Colonic mucosa (tissue), 4 donors: Measurements from ENCODE around the gene TXN2. TPM values are rescaled to one million over a fixed set of nuclear protein-coding genes. Genes with fewer than 3 reads are reported as not detected.

Source experiments
- DNase-seq: peaks from one replicate; pipeline ENCODE4 v3.0.0-alpha.2; 2020
- H3K27ac ChIP-seq: fragments of 200-600 bp; one replicate; pipeline ENCODE4 v1.8.0; 2021
- H3K27me3 ChIP-seq: fragments of 200-600 bp; one replicate; pipeline ENCODE4 v1.8.0; 2021
- H3K36me3 ChIP-seq: fragments of 200-600 bp; one replicate; pipeline ENCODE4 v1.8.0; 2021
- H3K4me1 ChIP-seq: fragments of 200-600 bp; one replicate; pipeline ENCODE4 v1.8.0; 2021; ENCODE audit warnings: mild to moderate bottlenecking
- H3K4me3 ChIP-seq: fragments of 200-600 bp; one replicate; pipeline ENCODE4 v1.8.0; 2021
- H3K9ac ChIP-seq, 2 donors: one replicate each; pipeline ENCODE4 v1.7.0; 2013; ENCODE audit warnings: control low read depth in 2 of 2, low read depth in 2 of 2, low read length in 2 of 2
- H3K9me3 ChIP-seq: fragments of 200-600 bp; one replicate; pipeline ENCODE4 v1.8.0; 2021
- intact Hi-C: fragments of 100-400 bp; cut with DNase I; formaldehyde crosslinking; loops from one replicate; pipeline ENCODE4 v1.14.1; 2022
- total RNA-seq, 2 donors: library from RNA; stranded (reverse); fragmentation: NEBNext Ultra II Directional in 1 of 2; extraction: Animal tissue kit (Norgen Biotek cat#: 25700) in 1 of 2; gene quantifications; one replicate each; pipeline ENCODE4 v1.2.1, GENCODE V29; 2021
- TF ChIP-seq, protein P1 (sequence below): fragments of 200-600 bp; IDR thresholded peaks from one replicate; pipeline ENCODE4 v1.8.0; 2022; ENCODE audit warnings: antibody characterized with exemption, mild to moderate bottlenecking
- donor health status: healthy.
- donor health status: DM: no; HTN: no; CAD: no.
- donor health status: DM: no; HTN: no; CAD: no.

TXN2 gene
- total RNA-seq, 2 donors from 2014 or later = 101 to 142 TPM

DNA sequence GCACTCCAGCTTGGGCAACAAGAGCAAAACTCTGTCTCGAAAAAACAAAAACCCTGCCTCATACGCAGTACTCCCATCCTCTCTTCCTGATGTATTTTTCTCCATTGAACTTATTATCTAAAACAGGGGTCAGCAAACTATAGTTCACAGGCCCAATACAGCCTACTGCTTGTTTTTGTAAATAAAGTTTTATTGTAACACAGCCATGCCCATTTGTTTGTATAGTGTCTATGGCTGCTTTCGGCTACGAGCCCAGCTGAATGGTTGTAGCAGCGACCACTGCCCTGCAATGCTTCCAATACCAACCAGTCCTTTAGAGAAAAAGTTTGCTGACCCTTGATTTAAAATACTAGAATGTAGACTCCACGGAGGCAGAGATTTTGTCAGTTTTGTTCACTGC lies 6.1 kb downstream of the TXN2 start:
- TF ChIP-seq, protein P1, sequence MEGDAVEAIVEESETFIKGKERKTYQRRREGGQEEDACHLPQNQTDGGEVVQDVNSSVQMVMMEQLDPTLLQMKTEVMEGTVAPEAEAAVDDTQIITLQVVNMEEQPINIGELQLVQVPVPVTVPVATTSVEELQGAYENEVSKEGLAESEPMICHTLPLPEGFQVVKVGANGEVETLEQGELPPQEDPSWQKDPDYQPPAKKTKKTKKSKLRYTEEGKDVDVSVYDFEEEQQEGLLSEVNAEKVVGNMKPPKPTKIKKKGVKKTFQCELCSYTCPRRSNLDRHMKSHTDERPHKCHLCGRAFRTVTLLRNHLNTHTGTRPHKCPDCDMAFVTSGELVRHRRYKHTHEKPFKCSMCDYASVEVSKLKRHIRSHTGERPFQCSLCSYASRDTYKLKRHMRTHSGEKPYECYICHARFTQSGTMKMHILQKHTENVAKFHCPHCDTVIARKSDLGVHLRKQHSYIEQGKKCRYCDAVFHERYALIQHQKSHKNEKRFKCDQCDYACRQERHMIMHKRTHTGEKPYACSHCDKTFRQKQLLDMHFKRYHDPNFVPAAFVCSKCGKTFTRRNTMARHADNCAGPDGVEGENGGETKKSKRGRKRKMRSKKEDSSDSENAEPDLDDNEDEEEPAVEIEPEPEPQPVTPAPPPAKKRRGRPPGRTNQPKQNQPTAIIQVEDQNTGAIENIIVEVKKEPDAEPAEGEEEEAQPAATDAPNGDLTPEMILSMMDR = no peak
- H3K27me3 ChIP-seq = no peaks in the 10 kb centered on the region
- peaks cover 1% of the 10 kb centered on the region for H3K4me1 ChIP-seq
- no peak overlapping the region for H3K9ac ChIP-seq
- H3K9me3 ChIP-seq = no peaks in the 10 kb centered on the region
- H3K36me3 ChIP-seq = peaks cover 16% of the 10 kb centered on the region
- no peak overlapping the region for H3K4me3 ChIP-seq
- intact Hi-C loops = no loop called here
- H3K27ac ChIP-seq = no peak overlapping the region
- no peak for DNase-seq

DNA sequence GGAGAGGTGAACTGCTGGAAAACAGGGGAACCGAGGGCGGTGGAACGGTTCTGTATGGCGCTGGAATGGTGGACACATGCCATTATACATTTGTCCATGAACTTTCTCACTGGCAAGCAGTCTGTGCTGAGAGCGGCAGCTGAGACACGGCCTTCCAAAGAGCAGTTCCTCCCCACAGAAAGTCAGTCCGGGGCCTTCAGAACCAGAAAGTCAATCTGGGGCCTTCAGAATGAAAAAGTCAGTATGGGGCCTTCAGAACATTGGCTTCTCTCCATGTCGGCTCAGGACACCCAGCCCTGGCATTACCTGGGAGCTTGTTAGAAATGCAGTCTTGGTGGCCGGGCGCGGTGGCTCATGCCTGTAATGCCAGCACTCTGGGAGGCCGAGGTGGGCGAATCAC lies 8.8 kb downstream of the TXN2 start:
- Histone ChIP-seq H3K4me1 (no peaks in the 10 kb centered on the region), H3K27ac (peak overlapping the region; percentile 19), H3K4me3 (no peak overlapping the region), H3K36me3 (peaks cover 14% of the 10 kb centered on the region), H3K9me3 (no peaks in the 10 kb centered on the region), H3K9ac (peak overlapping the region in 1 of 2 donors; percentile 12), H3K27me3 (no peaks in the 10 kb centered on the region)
- TF ChIP-seq, protein P1 = no peak
- intact Hi-C loops = no loop called here
- no peak for DNase-seq

- H3K9ac ChIP-seq = peak overlapping the region in 1 of 2 donors; percentile 1
- TF ChIP-seq, protein P1 = no peak
- no peak for DNase-seq
- peaks cover 9% of the 10 kb centered on the region for H3K36me3 ChIP-seq
- H3K27me3 ChIP-seq = no peaks in the 10 kb centered on the region
- intact Hi-C loops = no loop called here
- H3K9me3 ChIP-seq = no peaks in the 10 kb centered on the region
- peak overlapping the region; percentile 19 for H3K27ac ChIP-seq
- no peaks in the 10 kb centered on the region for H3K4me1 ChIP-seq
- no peak overlapping the region for H3K4me3 ChIP-seq
Measured at GRCh38 chr22:36471341-36471821, 10.1 kb downstream of the TXN2 start.

GRCh38 chr22:36470994-36471331 lies 10.5 kb downstream of the TXN2 start:
- TF ChIP-seq, protein P1 = no peak
- Histone ChIP-seq H3K9ac (peak overlapping the region in 1 of 2 donors; percentile 1), H3K36me3 (peaks cover 5% of the 10 kb centered on the region), H3K9me3 (no peaks in the 10 kb centered on the region), H3K4me3 (no peak overlapping the region), H3K4me1 (peaks cover 3% of the 10 kb centered on the region), H3K27me3 (no peaks in the 10 kb centered on the region), H3K27ac (peak overlapping the region; percentile 19)
- DNase-seq = no peak
- intact Hi-C loops = no loop called here

- no peak overlapping the region for H3K4me3 ChIP-seq
- peaks cover 9% of the 10 kb centered on the region for H3K4me1 ChIP-seq
- H3K27me3 ChIP-seq = no peaks in the 10 kb centered on the region
- H3K27ac ChIP-seq = peak overlapping the region; percentile 19
- DNase-seq = peak; percentile 86
- no peaks in the 10 kb centered on the region for H3K36me3 ChIP-seq
- TF ChIP-seq, protein P1 = peak; percentile 96
- peak overlapping the region in 1 of 2 donors; percentile 75 for H3K9ac ChIP-seq
- intact Hi-C loops = no loop called here
- no peaks in the 10 kb centered on the region for H3K9me3 ChIP-seq
Measured at GRCh38 chr22:36470162-36470993, 11.1 kb downstream of the TXN2 start.
